ENCODE results near the gene DAZAP2.
"Not testable (repeated sequence)": the region's sequence is repeated elsewhere in the genome, so short reads cannot be mapped to it uniquely, and the experiment has no call there.

Gene DAZAP2

GRCh38 chr12:51217133-51217967 lies 21.3 kb upstream of the DAZAP2 start:
- no peaks in the 10 kb centered on the region for H3K27me3 ChIP-seq (ENCODE audit: low read depth, low read length)
- H3K9ac ChIP-seq (ENCODE audit: low read length) = peak overlapping the region; percentile 80
- H3K36me3 ChIP-seq (replicated peaks; ENCODE audit: low read depth, low read length) = no peaks in the 10 kb centered on the region
- no peaks in the 10 kb centered on the region for H4K20me1 ChIP-seq (ENCODE audit: insufficient read depth, low read length)
- 0 out of 2 replicates have a peak overlapping the region, but pooled peaks have one; percentile 71 for H2AFZ ChIP-seq (ENCODE audit: low read depth, low read length)
- peak overlapping the region; percentile 97 for H3K4me2 ChIP-seq (ENCODE audit: low read length)
- H3K9me3 ChIP-seq (ENCODE audit: insufficient read depth, low read length) = no peaks in the 10 kb centered on the region
- H3K4me1 ChIP-seq (ENCODE audit: low read length) = peaks cover 13% of the 10 kb centered on the region
- peak overlapping the region; percentile 53; the same call in 1 of the 2 replicates for H3K27ac ChIP-seq (ENCODE audit: low read length)
- TF ChIP-seq CTCF (IDR thresholded peaks at IDR 0.05; ENCODE audit: low read depth, low read length) (peak; percentile 43), EZH2phosphoT487 (IDR thresholded peaks at IDR 0.05; ENCODE audit: low read depth) (no peak)
- peak overlapping the region; percentile 81 for H3K4me3 ChIP-seq (ENCODE audit: low read length)
- no peaks in the 10 kb centered on the region for H3K79me2 ChIP-seq (ENCODE audit: low read length)

- H3K36me3 ChIP-seq (replicated peaks; ENCODE audit: low read depth, low read length) = no peaks in the 10 kb centered on the region
- H3K9me3 ChIP-seq (ENCODE audit: insufficient read depth, low read length) = no peaks in the 10 kb centered on the region
- H3K4me3 ChIP-seq (ENCODE audit: low read length) = peak within 1 kb of the TSS; percentile 81
- H4K20me1 ChIP-seq (ENCODE audit: insufficient read depth, low read length) = no peaks in the 10 kb centered on the region
- H3K4me2 ChIP-seq (ENCODE audit: low read length) = peak within 1 kb of the TSS; percentile 97
- H3K9ac ChIP-seq (ENCODE audit: low read length) = peak within 1 kb of the TSS; percentile 80
- H3K79me2 ChIP-seq (ENCODE audit: low read length) = no peaks in the 10 kb centered on the region
- peaks cover 13% of the 10 kb centered on the region for H3K4me1 ChIP-seq (ENCODE audit: low read length)
- no peaks in the 10 kb centered on the region for H3K27me3 ChIP-seq (ENCODE audit: low read depth, low read length)
- peak within 1 kb of the TSS; percentile 53 for H3K27ac ChIP-seq (ENCODE audit: low read length)
- peak within 1 kb of the TSS; percentile 71 for H2AFZ ChIP-seq (ENCODE audit: low read depth, low read length)
- TF ChIP-seq CTCF (IDR thresholded peaks at IDR 0.05; ENCODE audit: low read depth, low read length) = no peak; the same call in 1 of the 2 replicates
These were observed 20.5 kb upstream of the DAZAP2 start, which contains the start of gene POU6F1 for GRCh38 chr12:51217968-51218606. POU6F1 (minus strand) TSS chr12:51218062; CDS start chr12:51206836, 11,226 bp downstream.

- no peak for TF ChIP-seq EZH2phosphoT487 (IDR thresholded peaks at IDR 0.05; ENCODE audit: low read depth)
- Histone ChIP-seq H3K27ac (ENCODE audit: low read length) (peak overlapping the region; percentile 53), H2AFZ (ENCODE audit: low read depth, low read length) (peak overlapping the region; percentile 71), H3K4me2 (ENCODE audit: low read length) (peak overlapping the region; percentile 97), H3K4me1 (ENCODE audit: low read length) (peaks cover 13% of the 10 kb centered on the region), H3K36me3 (replicated peaks; ENCODE audit: low read depth, low read length) (no peaks in the 10 kb centered on the region), H3K4me3 (ENCODE audit: low read length) (peak overlapping the region; percentile 81), H4K20me1 (ENCODE audit: insufficient read depth, low read length) (no peaks in the 10 kb centered on the region), H3K79me2 (ENCODE audit: low read length) (no peaks in the 10 kb centered on the region), H3K9me3 (ENCODE audit: insufficient read depth, low read length) (no peaks in the 10 kb centered on the region), H3K9ac (ENCODE audit: low read length) (peak overlapping the region; percentile 80), H3K27me3 (ENCODE audit: low read depth, low read length) (no peaks in the 10 kb centered on the region)
These were observed 19.9 kb upstream of the DAZAP2 start for GRCh38 chr12:51218607-51219161.

- peak overlapping the region; percentile 97 for H3K4me2 ChIP-seq (ENCODE audit: low read length)
- H2AFZ ChIP-seq (ENCODE audit: low read depth, low read length) = no peak overlapping the region
- H3K4me3 ChIP-seq (ENCODE audit: low read length) = peak overlapping the region; percentile 81
- no peak overlapping the region for H3K27ac ChIP-seq (ENCODE audit: low read length)
- peak overlapping the region; percentile 80 for H3K9ac ChIP-seq (ENCODE audit: low read length)
- no peaks in the 10 kb centered on the region for H3K36me3 ChIP-seq (replicated peaks; ENCODE audit: low read depth, low read length)
- no peaks in the 10 kb centered on the region for H3K79me2 ChIP-seq (ENCODE audit: low read length)
- H4K20me1 ChIP-seq (ENCODE audit: insufficient read depth, low read length) = no peaks in the 10 kb centered on the region
- no peaks in the 10 kb centered on the region for H3K9me3 ChIP-seq (ENCODE audit: insufficient read depth, low read length)
- peaks cover 13% of the 10 kb centered on the region for H3K4me1 ChIP-seq (ENCODE audit: low read length)
- H3K27me3 ChIP-seq (ENCODE audit: low read depth, low read length) = no peaks in the 10 kb centered on the region
- TF ChIP-seq EZH2phosphoT487 (IDR thresholded peaks at IDR 0.05; ENCODE audit: low read depth) = no peak
- no peak for TF ChIP-seq CTCF (IDR thresholded peaks at IDR 0.05; ENCODE audit: low read depth, low read length)
These were observed 19.3 kb upstream of the DAZAP2 start for GRCh38 chr12:51219322-51219721.

- not testable (repeated sequence) for H3K27ac ChIP-seq (ENCODE audit: low read length); H3K4me2 ChIP-seq (ENCODE audit: low read length); H4K20me1 ChIP-seq (ENCODE audit: insufficient read depth, low read length); H3K9ac ChIP-seq (ENCODE audit: low read length); H2AFZ ChIP-seq (ENCODE audit: low read depth, low read length); H3K4me3 ChIP-seq (ENCODE audit: low read length); H3K79me2 ChIP-seq (ENCODE audit: low read length); H3K36me3 ChIP-seq (replicated peaks; ENCODE audit: low read depth, low read length); H3K27me3 ChIP-seq (ENCODE audit: low read depth, low read length); H3K9me3 ChIP-seq (ENCODE audit: insufficient read depth, low read length)
- peaks cover 13% of the 10 kb centered on the region for H3K4me1 ChIP-seq (ENCODE audit: low read length)
These were observed 18.8 kb upstream of the DAZAP2 start for GRCh38 chr12:51219857-51220256.

Data from OCI-LY3 (cell line).